ENCODE results near the gene ANKRD36C.
"Not testable (repeated sequence)": the region's sequence is repeated elsewhere in the genome, so short reads cannot be mapped to it uniquely, and the experiment has no call there.

ANKRD36C gene

GRCh38 chr2:95991351-95992094, at the start of gene ANKRD36C:
TSS of gene ANKRD36C (minus strand) at chr2:95991824. CDS start at chr2:95991708, 116 bp downstream.
- DNase-seq, result peak; percentile 48

GRCh38 chr2:96035554-96035953, 43.9 kb upstream of the ANKRD36C start:
- DNase-seq, result not testable (repeated sequence)

DNA sequence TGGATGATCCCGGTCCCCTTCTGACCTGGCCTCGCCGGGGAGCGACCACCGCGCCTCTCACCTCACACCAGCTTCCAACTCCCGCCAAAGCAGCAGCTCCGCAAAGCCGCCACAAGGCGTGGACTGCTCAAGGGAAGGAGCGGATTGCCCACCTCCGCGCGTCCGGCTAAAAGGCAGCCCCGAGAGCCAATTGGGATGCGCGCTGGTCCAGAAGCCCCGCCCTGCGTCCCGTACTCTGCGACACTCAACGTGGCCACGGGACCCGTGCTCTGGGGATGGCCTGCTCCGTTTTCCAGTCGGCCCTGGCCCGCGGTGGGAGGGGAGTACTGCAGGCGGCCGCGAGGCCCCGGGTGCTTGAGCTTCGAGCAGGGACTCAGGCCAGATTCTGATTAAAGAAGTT, 43.2 kb upstream of the ANKRD36C start, which contains the start of gene GPAT2:
GPAT2 (minus strand) TSS at position 125 of the 400 bp plus-strand sequence. CDS start 2,557 bp downstream, outside the sequence.
- not testable (repeated sequence) for DNase-seq

GRCh38 chr2:96033997-96034396, 42.4 kb upstream of the ANKRD36C start:
- DNase-seq, result not testable (repeated sequence)

GRCh38 chr2:96027725-96028325, 36.2 kb upstream of the ANKRD36C start:
- not testable (repeated sequence) for DNase-seq

- DNase-seq, result not testable (repeated sequence)
Measured at GRCh38 chr2:96025755-96026154, 34.1 kb upstream of the ANKRD36C start.

- no peak for DNase-seq
Measured at GRCh38 chr2:96025194-96025492, 33.5 kb upstream of the ANKRD36C start.

GRCh38 chr2:96024336-96025193, 32.9 kb upstream of the ANKRD36C start:
- no peak for DNase-seq

DNA sequence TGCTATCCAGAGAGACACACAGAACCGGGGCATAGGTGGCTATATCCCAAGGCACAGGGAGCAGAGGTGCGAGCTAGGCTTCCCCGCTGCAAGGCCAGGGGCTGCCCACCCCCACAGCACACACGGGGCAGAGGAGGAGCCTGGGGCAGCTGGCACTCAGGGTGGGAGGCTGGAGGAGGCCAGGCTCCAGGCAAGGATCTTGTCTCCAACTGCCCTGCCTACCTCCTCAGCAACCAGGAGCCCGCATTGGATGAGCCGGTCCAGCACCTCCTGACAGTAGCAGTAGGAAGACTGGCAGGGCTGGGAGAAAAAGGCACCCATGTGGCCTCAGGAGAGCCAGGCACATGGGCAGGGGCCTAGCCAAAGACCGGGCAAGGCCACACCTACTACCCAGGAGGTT, 32.1 kb upstream of the ANKRD36C start:
- not testable (repeated sequence) for DNase-seq

- DNase-seq, result peak; percentile 78
Measured at GRCh38 chr2:96022701-96023447, 31.2 kb upstream of the ANKRD36C start.

GRCh38 chr2:96022126-96022525, 30.5 kb upstream of the ANKRD36C start:
- not testable (repeated sequence) for DNase-seq

DNA sequence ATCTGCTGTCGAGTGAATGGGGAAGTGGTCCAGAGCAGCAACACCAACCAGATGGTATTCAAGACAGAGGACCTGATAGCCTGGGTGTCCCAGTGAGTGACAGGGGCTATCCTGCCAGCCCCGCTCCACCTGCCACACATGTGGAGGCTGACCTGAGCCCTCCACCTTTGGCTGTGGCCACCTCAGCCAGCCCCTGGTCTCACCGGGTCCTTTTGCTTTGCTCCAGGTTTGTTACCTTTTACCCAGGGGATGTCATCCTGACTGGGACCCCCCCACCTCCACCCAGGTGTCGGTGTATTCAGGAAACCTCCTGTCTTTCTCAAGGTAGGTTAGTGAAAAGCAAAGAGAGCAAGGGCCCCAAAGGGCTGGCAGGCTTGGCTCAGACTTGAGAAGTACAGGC, 29.5 kb upstream of the ANKRD36C start:
- not testable (repeated sequence) for DNase-seq

DNA sequence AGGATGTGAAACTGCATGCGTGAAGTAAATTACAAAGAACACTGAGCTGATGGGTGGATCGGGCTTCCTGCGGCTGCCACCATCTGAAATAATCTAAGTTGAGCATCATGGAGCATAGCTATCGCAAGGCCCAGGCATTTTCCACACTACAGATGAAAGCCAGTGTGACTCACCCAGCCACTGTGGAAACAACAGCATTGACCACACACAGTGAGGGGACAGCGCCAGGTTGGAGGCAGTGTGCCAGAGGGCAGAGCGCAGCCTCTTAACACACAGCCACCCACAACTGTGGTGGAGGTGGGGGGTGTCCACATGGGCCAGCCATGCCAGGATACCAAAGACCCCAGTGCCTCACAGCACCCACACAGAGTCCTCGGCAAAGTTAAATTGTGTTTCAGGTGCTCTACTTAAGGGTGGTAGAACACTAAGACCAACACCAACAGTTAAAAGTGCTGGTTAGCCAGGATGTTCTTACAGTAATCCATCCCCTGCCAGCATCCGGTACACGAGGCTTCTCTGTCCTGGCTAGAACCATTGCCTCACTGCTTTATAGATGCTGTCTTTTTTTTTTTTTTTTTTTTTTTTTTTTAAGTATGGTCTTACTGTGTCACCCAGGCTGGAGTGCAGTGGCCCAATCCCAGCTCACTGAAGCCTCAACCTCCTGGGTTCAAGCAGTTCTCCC, 28.4 kb upstream of the ANKRD36C start:
- DNase-seq, result not testable (repeated sequence)

GRCh38 chr2:96016321-96016720, 24.7 kb upstream of the ANKRD36C start:
- not testable (repeated sequence) for DNase-seq

GRCh38 chr2:96012792-96013264, 21.2 kb upstream of the ANKRD36C start:
- not testable (repeated sequence) for DNase-seq

DNA sequence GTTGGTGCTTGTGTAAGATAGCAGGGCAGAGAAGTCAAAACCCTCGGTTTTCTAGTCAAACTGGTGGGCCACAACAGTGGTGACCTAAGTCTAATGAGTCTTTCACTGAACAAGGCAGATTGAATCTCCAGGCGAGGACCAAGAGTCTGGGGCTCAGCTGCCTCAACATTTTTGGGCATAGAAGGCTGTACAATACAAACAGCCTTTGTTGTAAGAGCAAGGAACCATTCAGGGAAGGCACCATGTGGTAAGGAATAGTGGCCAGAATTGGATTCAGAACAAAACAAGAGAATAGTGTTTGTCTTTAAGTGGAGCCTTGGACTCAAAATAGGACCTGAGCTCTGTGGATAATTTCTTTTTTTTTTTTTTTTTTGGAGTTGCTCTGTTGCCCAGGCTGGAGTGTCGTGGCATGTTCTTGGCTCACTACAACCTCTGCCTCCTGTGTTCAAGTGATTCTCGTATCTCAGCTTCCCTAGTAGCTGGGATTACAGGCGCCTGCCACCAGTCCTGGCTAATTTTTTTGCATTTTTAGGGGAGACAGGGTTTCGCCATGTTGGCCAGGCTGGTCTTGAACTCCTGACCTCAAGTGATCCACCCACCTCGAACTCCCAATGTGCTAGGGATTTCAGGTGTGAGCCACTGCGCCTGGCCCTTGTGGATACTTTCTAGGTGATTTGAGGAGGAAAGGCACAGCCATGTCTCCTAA, 20.6 kb upstream of the ANKRD36C start:
- DNase-seq, result not testable (repeated sequence)

DNA sequence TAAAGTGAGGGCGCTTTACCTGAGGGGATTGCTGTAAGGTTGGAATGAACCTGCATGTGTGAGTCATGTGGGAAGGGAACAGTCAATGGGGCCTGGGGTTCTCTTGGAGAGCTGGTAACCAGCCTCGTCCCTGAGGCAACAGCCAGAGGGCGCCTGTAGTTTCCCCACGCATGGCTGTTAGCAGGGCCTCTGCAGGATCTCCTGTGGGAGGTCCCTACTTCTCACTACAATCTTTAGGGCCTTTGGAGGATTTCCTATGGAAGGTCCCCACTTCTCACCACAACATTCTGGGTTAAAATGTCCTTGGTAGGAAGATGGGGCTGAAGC, 19.5 kb upstream of the ANKRD36C start:
- peak; percentile 29 for DNase-seq

DNA sequence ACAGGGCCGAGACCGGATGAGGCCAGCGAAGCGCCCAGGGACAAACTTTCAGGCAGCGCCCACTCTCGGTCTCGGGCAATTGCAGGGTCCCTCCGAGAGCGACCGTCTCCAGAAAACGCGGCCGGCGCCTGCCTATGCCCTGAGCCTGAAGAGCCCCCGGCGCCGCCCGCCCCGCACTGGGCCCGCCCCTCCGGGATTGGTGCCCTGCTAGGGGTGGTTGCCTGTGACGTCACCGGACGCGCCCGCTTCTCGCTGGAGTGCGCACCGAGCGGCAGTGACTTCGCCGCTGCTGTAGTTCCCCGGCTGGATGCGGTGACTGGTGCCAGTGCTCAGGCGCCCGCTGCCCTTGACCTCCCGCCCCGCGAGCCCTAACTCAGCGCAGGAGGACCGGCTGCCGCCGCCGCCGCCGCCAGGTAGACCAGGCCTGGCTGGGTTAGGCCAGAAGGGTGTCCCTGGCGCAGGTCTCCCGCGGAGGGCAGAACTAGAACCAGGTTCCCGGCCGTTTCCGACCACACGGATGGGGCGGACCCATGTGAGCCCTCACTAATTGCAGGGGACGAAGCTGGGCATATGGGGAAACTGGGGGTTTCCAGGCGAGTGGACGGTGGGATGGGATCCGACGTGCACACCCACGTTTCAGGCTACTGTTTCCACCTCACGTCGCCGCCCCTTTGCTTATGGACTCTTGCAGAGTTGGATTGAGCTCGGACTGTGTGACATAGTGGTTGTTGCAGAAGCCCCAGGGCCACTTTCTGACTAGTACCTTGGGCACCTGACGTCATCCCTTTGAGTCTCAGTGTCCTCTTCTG, 18.9 kb upstream of the ANKRD36C start:
- peak; percentile 95 for DNase-seq

- not testable (repeated sequence) for DNase-seq
Measured at GRCh38 chr2:96009833-96010232, 18.2 kb upstream of the ANKRD36C start.

GRCh38 chr2:96008051-96008450, 16.4 kb upstream of the ANKRD36C start:
- not testable (repeated sequence) for DNase-seq

All from CD4-positive, alpha-beta T cell treated with Interleukin-10 for 1 hour (primary cell).